Osteoblast (primary cell): Measurements from ENCODE around the gene TBX6. TPM values are rescaled to one million over a fixed set of nuclear protein-coding genes. Genes with fewer than 3 reads are reported as not detected.
"Not testable (repeated sequence)": the region's sequence is repeated elsewhere in the genome, so short reads cannot be mapped to it uniquely, and the experiment has no call there.

Experiments used
- DNase-seq: peaks from one replicate; pipeline ENCODE4 v3.0.0; 2011; ENCODE audit warnings: low spot score, mixed read lengths; ENCODE audit not compliant: insufficient read length; ENCODE audit errors: missing footprints
- H2AFZ ChIP-seq: 2 replicates; pipeline ENCODE4 v1.6.0; 2011; ENCODE audit warnings: mild to moderate bottlenecking, low read length
- H3K27ac ChIP-seq: 2 replicates; pipeline ENCODE4 v1.5.1; 2011; ENCODE audit warnings: mild to moderate bottlenecking, low read depth, low read length, moderate library complexity
- H3K27me3 ChIP-seq: 2 replicates; pipeline ENCODE4 v1.6.0; 2012; ENCODE audit warnings: mild to moderate bottlenecking, control low read depth, inconsistent platforms, low read length, moderate library complexity; ENCODE audit not compliant: insufficient read depth
- H3K36me3 ChIP-seq: 2 replicates; pipeline ENCODE4 v1.5.1; 2011; ENCODE audit warnings: mild to moderate bottlenecking, low read length, control low read depth, moderate library complexity; ENCODE audit not compliant: insufficient read depth
- H3K4me1 ChIP-seq: 2 replicates; pipeline ENCODE4 v1.5.1; 2011; ENCODE audit warnings: mild to moderate bottlenecking, low read length, control low read depth, moderate library complexity; ENCODE audit not compliant: insufficient read depth
- H3K4me2 ChIP-seq: 2 replicates; pipeline ENCODE4 v1.6.0; 2011; ENCODE audit warnings: mild to moderate bottlenecking, low read length; ENCODE audit not compliant: insufficient read depth
- H3K4me3 ChIP-seq: fragments of 200-600 bp; sonication (generic); 3 replicates; pipeline ENCODE4 v1.5.1; 2012; ENCODE audit warnings: mild to moderate bottlenecking, low read length, inconsistent platforms; ENCODE audit not compliant: insufficient read depth
- H3K79me2 ChIP-seq: 2 replicates; pipeline ENCODE4 v1.6.0; 2012; ENCODE audit warnings: mild to moderate bottlenecking, low read length, control low read depth, inconsistent platforms; ENCODE audit not compliant: insufficient read depth
- H3K9me3 ChIP-seq: 2 replicates; pipeline ENCODE4 v1.5.1; 2011; ENCODE audit warnings: low read depth, low read length, control low read depth
- H4K20me1 ChIP-seq: 2 replicates; pipeline ENCODE4 v1.6.0; 2012; ENCODE audit warnings: mild to moderate bottlenecking, low read length, control low read depth; ENCODE audit not compliant: insufficient read depth
- CTCF ChIP-seq: IDR thresholded peaks from 2 replicates; pipeline ENCODE4 v1.5.1; 2011; ENCODE audit warnings: mild to moderate bottlenecking, low read depth, low read length, moderate library complexity; ENCODE audit errors: extremely low read depth
- total RNA-seq: library from RNA; depleted of rRNA; stranded (reverse); fragments of >200 nt; gene quantifications from 2 replicates; pipeline ENCODE4 v1.2.3, GENCODE V29; 2012

TBX6 gene
- total RNA-seq, 1 donor, result 0.36 TPM

- Histone ChIP-seq H2AFZ (peak overlapping the region; percentile 37), H3K27ac (no peak overlapping the region), H3K36me3 (no peaks in the 10 kb centered on the region), H3K4me3 (no peak overlapping the region), H3K9me3 (no peaks in the 10 kb centered on the region), H3K4me1 (no peaks in the 10 kb centered on the region), H3K27me3 (no peaks in the 10 kb centered on the region), H4K20me1 (no peaks in the 10 kb centered on the region), H3K4me2 (no peak overlapping the region), H3K79me2 (no peaks in the 10 kb centered on the region)
- DNase-seq, result no peak
- TF ChIP-seq CTCF, result no peak
These were observed 45.4 kb upstream of the TBX6 start for GRCh38 chr16:30136971-30137605.

GRCh38 chr16:30132591-30132990, 40.9 kb upstream of the TBX6 start:
- H3K4me1 ChIP-seq, result no peaks in the 10 kb centered on the region
- H2AFZ ChIP-seq, result no peak overlapping the region
- no peak overlapping the region for H3K27ac ChIP-seq
- no peak for DNase-seq
- no peaks in the 10 kb centered on the region for H3K9me3 ChIP-seq
- no peaks in the 10 kb centered on the region for H3K79me2 ChIP-seq
- no peaks in the 10 kb centered on the region for H4K20me1 ChIP-seq
- H3K36me3 ChIP-seq, result no peaks in the 10 kb centered on the region
- no peaks in the 10 kb centered on the region for H3K27me3 ChIP-seq
- no peak overlapping the region for H3K4me2 ChIP-seq
- H3K4me3 ChIP-seq, result no peak overlapping the region
- no peak for TF ChIP-seq CTCF

- no peak overlapping the region for H2AFZ ChIP-seq
- no peak for TF ChIP-seq CTCF
- no peak overlapping the region for H3K27ac ChIP-seq
- H3K36me3 ChIP-seq, result no peaks in the 10 kb centered on the region
- H3K27me3 ChIP-seq, result no peaks in the 10 kb centered on the region
- no peaks in the 10 kb centered on the region for H3K9me3 ChIP-seq
- H3K79me2 ChIP-seq, result no peaks in the 10 kb centered on the region
- no peaks in the 10 kb centered on the region for H4K20me1 ChIP-seq
- H3K4me2 ChIP-seq, result no peak overlapping the region
- H3K4me1 ChIP-seq, result no peaks in the 10 kb centered on the region
- DNase-seq, result no peak
- H3K4me3 ChIP-seq, result no peak overlapping the region
These were observed 40.2 kb upstream of the TBX6 start for GRCh38 chr16:30131869-30132475.

GRCh38 chr16:30127993-30128392, 36.3 kb upstream of the TBX6 start:
- Histone ChIP-seq H4K20me1 (no peaks in the 10 kb centered on the region), H3K36me3 (no peaks in the 10 kb centered on the region), H2AFZ (no peak overlapping the region), H3K27me3 (no peaks in the 10 kb centered on the region), H3K79me2 (no peaks in the 10 kb centered on the region), H3K4me2 (no peak overlapping the region), H3K9me3 (no peaks in the 10 kb centered on the region), H3K27ac (no peak overlapping the region), H3K4me3 (no peak overlapping the region), H3K4me1 (peaks cover 13% of the 10 kb centered on the region)
- DNase-seq, result no peak
- TF ChIP-seq CTCF, result no peak

GRCh38 chr16:30125690-30126089, 34.0 kb upstream of the TBX6 start:
- not testable (repeated sequence) for H3K9me3 ChIP-seq, H3K4me3 ChIP-seq, H3K79me2 ChIP-seq, H2AFZ ChIP-seq, H3K27me3 ChIP-seq, H3K4me2 ChIP-seq, H3K36me3 ChIP-seq, DNase-seq, H4K20me1 ChIP-seq, H3K27ac ChIP-seq
- H3K4me1 ChIP-seq, result peaks cover 27% of the 10 kb centered on the region
